ENCODE measurements around the gene SLC9A2.

SLC9A2 gene

GRCh38 chr2:102674370-102674769 lies 55.0 kb downstream of the SLC9A2 start:
- no peak for DNase-seq

GRCh38 chr2:102674836-102675235 lies 55.5 kb downstream of the SLC9A2 start:
- DNase-seq: no peak

DNA sequence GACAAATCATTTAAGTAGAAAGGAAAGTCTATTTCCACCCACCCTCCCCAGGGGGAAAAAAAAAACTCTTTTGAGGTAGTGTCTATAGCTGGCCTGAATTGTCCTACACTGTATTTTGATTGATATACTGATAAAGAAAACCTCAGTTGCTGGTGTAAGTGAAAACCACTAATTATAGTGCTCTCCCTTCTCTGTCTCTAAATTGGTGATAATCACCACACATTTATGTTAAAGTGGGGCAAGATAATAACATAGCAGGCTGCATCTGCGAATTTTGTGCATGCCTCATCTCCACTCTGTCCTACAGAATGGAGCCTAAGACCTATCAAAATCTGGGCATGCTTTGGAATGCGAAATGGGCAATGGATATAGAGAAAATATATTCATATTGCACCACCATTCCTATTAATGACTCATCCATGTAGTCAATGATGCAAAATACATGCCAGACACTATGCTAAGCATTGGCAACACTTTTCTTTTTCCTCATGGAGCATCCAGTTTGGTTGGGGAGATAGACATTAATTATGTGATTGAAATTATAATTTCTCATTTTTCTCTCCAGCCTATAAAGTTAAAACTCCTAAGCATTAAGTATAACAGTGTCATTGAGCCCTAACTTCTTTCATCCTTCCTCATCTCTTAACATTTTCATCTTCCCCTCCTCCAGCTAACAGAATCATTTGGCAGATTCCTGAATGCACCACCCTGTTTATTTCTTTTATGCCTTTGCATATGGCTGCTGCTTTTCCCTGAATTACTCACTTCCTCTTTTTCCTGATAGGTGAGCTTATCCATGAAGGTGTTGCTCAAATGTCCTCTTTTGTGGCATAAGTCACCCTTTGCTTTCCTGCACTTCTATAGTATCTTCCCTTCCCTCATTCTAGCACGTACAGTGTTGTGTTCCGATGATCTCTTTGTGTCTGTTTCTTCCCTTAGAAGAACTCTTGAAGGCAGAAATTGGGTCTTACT lies 58.2 kb downstream of the SLC9A2 start:
- no peak for DNase-seq

DNA sequence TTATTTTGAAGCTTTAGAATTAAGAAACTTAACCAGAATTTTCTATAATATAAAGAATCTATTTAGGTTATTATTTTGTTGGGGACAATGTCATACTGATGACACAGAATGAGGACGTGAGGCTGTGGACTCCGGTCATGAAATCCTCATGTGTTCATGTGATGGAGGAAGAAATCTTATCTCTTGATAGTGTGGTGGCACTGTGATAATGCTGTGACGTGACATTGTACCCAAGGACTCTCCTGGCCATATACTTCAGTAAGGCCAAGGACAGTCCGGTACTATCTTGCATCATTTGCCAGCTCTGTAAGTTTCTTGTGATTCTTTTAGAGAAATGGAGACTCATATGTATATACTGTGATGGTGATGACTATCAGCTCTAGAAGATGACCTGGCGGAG lies 59.1 kb downstream of the SLC9A2 start:
- DNase-seq: no peak

GRCh38 chr2:102686479-102687439 lies 67.4 kb downstream of the SLC9A2 start:
- no peak for DNase-seq

DNA sequence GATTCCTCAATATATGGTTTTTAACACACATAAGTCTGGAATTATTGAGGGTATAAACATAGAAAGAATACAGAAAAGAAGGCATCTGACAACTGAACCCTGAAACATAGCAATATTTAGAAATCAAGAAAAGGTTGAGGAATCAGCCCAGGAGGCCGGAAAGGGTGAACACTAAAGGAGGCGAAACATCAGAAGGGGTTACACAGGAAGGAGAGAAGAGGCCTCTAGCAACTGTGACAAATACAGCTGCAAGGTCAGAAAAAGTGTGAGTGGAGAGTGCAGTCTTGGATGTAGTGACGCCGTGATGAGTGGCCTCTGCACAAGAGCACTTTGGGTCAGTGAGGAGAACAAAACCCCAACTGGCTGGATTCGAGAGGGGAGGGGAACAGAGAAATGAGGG lies 70.7 kb downstream of the SLC9A2 start:
- DNase-seq: no peak

GRCh38 chr2:102696463-102696862 lies 77.1 kb downstream of the SLC9A2 start:
- DNase-seq: no peak

- no peak for DNase-seq
Observed at GRCh38 chr2:102698369-102699111, 79.2 kb downstream of the SLC9A2 start.

DNA sequence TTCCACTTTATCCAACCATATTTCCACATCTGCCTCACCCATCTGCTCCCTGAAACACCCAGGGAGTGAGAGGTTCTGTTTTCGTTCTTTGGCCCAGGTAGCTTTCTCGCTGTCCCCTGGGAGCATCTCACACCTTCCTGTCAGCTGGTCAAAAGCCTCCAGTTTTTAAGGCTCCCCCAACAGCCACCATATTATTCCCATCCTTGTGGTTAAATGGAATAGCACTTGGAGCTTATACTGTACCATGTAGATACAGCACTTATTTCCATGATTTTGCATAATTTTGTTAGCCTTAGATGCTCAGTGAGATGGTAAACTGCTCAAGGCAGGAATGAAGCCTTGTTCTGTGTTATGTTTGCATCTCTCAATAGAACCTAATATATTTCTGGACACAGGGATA lies 84.0 kb downstream of the SLC9A2 start:
- DNase-seq: no peak

- no peak for DNase-seq
Observed at GRCh38 chr2:102703748-102704147, 84.4 kb downstream of the SLC9A2 start.

DNA sequence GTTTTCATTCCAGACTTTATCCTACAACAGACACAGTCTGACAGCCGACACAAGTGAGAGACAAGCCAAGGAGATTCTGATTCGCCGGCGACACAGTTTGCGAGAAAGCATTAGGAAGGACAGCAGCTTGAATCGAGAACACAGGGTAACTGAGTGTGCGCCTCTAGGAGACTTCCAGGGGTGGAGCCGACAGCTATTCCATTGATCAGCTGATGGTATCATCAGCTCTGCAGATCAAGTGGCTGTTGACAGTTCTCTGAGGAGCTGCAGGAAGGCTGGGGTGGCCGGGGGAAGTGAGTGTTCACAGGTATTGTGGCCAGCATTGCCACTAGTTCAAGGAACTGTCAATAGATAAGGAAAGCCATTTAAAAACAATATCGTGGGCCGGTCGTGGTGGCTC lies 85.2 kb downstream of the SLC9A2 start:
- no peak for DNase-seq

DNA sequence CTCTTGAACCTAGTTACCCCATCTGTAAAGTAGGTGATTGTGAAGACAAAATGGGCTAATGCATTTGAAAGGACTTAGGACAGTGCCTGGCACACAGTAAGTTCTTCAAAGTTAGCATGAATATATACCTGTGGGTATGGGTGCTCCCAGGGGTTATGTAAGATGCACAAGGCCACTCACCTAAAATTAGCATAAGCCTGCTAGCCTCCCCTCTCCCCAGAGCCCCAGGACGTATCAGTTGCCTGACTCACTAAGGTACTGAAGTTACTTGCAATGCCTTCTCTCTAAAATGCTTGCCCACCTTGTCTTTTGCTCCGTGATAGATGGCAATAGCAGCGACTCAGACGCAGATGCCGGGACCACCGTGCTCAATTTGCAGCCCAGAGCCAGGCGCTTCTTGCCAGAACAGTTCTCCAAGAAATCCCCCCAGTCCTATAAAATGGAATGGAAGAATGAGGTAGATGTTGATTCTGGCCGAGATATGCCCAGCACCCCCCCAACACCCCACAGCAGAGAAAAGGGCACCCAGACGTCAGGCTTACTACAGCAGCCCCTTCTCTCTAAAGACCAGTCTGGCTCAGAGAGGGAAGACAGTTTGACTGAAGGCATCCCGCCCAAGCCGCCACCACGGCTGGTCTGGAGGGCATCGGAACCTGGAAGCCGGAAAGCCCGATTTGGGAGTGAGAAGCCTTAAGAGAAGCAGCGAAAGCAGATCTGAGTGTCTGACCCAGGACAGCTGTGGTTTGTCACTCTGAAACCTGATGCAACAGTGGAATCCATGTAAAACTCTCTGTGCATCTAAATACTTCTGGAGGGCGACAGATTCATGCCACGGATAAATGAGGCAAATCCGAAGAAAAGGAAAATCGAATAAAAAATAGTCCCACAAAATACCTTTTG lies 88.7 kb downstream of the SLC9A2 start:
- no peak for DNase-seq

DNA sequence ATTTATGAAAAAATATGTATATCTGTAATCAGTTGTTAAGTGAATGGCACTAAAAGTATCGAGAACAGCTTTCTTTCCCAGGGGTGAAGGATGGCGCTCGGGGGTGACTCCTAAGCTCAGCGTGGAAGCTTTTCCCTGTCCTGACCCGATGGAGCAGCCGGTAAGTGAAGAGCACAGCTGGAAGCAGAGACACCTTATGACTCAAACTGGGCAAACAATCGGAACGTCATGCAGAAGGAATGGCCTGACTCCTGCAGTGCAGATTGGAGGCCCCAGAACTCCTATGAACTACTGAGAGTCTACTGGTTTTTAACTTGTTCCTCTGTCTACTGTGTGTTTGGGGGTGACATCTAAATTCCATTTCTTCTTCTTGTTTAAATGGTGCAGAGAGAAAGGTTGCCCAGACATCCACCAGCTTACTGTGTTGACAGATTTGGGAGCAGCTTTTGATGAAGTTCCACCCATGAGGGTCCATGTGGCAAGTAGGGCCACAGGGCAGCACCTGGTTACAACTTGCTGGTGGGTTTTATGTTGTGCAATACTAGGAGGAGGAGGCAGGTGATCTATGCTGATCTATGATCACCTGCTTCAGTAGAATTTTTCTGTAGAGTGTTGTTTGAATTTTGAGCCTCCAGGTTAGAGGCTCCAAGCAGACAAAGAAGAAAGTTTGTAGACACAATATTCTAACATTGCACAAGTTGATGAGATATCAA lies 89.7 kb downstream of the SLC9A2 start:
- DNase-seq: no peak

DNA sequence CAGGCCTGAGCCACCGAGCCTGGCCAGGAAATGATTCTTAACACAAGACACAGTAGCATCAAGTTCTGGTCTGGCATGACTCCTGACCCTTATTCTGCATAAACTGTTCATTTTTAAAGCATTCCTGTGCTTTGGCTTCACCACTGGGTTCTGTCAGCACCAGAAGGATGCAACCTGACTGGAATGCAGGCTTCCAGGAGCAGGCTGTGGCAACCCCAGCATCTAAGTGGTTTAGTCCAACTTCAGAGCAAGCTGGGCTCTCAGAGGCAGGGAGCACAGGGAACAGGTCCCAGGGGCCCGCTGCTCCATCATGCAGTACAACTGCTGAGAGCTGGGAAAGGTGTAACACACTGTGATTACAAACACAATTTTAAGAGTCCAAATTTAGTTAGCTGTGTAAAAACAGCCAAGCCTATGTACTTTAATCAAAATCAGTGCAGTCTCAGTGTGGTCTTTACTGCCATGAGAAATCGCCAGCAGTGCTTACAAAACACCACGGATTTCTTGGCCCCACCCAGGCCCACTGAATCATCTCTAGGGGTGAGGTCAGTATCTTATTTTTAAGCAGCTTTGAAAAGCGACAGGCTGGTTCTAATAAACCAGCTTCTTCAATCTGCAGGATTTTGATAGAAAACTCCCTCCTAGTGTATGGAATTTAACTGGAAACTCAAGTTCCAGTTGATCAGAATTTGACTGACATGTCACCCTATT lies 98.1 kb downstream of the SLC9A2 start:
- DNase-seq: no peak

DNA sequence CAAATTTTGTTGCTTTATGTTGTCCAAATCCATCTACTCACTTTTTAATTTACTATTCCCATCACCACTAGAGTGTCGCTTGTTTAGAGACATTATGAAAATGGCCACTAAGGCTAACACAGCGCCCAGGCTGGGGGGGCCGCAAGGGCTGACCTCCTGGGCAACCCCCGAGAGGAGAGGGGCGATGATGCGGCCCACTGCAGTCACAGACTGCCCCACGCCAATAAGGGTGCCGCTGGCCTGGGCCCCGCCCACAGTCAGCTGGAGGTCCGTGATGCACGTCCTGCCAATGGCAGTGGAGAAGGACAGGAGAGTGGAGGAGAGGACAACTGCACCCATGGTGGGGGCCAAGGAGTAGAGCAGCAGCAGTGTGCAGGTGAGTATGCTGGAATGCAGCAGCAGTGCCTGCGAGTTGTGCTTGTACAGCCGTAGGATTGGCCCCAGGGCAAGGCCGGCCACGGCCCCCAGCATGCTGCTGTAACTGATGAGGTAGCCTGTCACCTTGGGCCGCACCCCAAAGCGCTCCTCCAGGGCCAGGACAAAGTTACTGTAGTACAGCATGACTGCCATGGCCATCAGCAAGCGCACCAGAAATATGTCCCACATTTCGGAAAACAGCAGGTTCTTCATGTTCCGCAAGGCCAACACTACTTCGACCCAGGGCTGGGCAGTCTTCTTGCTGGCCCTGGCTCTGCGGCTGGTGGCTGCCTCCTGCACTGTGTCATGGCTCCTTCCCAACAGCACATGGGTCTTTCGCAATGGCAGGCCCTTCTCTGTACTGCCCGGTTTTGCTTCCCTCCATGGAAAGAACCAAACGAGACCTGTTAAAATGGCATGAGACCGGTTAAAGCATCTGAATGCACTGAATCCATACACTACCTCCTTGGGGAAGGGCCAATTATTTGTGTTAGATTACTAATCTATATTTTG lies 99.3 kb downstream of the SLC9A2 start:
- no peak for DNase-seq

DNA sequence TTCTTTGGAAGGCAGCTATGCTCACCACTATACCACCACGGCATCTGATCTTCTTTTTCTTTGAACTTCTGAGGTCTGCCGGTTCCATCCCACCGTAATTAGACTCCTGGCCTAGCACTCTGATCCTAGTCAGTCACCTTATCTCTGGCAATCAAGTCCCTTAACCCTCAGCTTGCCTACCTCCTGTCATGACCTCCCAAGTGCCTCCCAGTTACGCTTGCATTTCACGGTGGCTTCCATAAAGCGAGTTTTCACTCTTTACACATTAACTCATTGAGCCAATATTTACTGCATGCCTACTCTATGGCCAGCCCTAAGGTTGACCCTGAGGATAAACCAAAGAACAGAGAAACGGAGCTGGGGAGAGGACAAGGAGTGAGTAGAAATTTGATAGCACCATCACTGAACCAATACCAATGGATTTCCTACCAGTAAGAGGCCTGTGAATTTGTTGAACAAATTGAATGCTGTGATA lies 104.7 kb downstream of the SLC9A2 start:
- DNase-seq: no peak

GRCh38 chr2:102724553-102724952 lies 105.2 kb downstream of the SLC9A2 start:
- no peak for DNase-seq

- no peak for DNase-seq
Observed at GRCh38 chr2:102726128-102727087, 107.1 kb downstream of the SLC9A2 start.

Measured in right hindlimb (tissue), 1 donor.